ENCODE measurements around the gene ARFGAP1.

DNA sequence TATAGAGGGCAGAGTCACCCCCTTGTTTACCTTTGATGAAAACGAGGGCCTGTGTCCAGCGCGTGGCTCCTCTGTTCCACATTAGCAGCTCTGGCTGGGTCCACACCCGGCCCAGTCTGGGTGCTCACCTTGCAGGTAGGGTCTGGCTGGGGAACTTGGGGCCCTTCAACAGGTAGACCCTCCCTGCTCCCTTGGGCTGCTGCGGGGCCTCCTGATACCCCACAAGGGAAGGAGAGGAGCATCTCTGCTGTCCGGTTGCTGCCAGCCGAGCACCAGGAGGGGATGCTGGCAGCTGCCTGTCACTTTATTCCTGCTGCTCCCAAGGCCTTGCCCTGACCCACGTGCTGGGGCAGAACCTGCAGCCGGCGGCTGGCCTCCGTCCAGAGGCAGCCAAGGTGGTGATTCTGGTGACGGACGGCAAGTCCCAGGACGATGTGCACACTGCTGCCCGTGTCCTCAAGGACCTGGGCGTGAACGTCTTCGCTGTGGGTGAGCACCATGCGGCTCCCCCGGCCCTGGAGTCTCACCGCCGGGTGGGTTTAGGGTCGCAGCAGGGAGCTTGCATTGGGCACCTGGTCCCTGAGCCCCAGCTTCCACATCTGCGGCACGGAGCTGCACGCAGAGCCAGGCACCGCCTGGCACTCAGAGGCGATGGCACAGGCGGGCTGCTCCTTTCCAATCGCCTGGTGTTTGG is 35.8 kb downstream of the ARFGAP1 start:
- TF ChIP-seq FOXA1 (IDR thresholded peaks at IDR 0.05) (no peak), ZNF384 (IDR thresholded peaks at IDR 0.05) (no peak), SP1 (IDR thresholded peaks at IDR 0.05) (no peak), SUZ12 (IDR thresholded peaks at IDR 0.05) (no peak), BHLHE40 (IDR thresholded peaks at IDR 0.05; ENCODE audit: borderline replicate concordance) (no peak), ARNT (IDR thresholded peaks at IDR 0.05) (no peak), ELF4 (IDR thresholded peaks at IDR 0.05) (no peak), LEF1 (IDR thresholded peaks at IDR 0.05; ENCODE audit: borderline replicate concordance) (no peak), FOXK2 (IDR thresholded peaks at IDR 0.05) (no peak)
- TF ChIP-seq, protein P1, sequence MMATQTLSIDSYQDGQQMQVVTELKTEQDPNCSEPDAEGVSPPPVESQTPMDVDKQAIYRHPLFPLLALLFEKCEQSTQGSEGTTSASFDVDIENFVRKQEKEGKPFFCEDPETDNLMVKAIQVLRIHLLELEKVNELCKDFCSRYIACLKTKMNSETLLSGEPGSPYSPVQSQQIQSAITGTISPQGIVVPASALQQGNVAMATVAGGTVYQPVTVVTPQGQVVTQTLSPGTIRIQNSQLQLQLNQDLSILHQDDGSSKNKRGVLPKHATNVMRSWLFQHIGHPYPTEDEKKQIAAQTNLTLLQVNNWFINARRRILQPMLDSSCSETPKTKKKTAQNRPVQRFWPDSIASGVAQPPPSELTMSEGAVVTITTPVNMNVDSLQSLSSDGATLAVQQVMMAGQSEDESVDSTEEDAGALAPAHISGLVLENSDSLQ (IDR thresholded peaks at IDR 0.05), result no peak
